GM12874 (cell line): ENCODE results near the gene DLGAP1.

ENCODE experiments used
- TF ChIP-seq, protein P1 (sequence below): IDR thresholded peaks from 2 replicates; pipeline ENCODE4 v1.5.1; 2011; ENCODE audit warnings: low read depth, mild to moderate bottlenecking, control low read depth, low read length, moderate library complexity; ENCODE audit not compliant: insufficient read depth

Gene DLGAP1

DNA sequence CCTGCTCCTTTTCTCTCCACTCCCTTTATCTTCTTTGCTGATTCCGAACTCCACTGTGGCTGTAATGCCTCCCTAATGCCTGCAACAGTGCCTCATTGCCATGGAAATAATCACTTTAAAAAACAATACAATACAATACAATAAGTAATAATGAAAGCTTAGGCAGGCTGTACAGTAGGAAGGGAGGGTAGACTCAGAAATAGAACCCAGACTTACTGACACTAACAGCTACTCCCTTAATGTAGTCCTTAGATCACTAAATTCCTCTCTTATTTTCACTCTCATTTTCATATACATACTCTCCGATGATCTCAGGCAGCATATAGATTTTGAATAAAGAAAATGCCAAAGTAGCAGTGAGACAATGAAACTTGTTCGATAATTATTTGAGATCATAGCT lies 70.2 kb downstream of the DLGAP1 start:
- TF ChIP-seq, protein P1, sequence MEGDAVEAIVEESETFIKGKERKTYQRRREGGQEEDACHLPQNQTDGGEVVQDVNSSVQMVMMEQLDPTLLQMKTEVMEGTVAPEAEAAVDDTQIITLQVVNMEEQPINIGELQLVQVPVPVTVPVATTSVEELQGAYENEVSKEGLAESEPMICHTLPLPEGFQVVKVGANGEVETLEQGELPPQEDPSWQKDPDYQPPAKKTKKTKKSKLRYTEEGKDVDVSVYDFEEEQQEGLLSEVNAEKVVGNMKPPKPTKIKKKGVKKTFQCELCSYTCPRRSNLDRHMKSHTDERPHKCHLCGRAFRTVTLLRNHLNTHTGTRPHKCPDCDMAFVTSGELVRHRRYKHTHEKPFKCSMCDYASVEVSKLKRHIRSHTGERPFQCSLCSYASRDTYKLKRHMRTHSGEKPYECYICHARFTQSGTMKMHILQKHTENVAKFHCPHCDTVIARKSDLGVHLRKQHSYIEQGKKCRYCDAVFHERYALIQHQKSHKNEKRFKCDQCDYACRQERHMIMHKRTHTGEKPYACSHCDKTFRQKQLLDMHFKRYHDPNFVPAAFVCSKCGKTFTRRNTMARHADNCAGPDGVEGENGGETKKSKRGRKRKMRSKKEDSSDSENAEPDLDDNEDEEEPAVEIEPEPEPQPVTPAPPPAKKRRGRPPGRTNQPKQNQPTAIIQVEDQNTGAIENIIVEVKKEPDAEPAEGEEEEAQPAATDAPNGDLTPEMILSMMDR, result no peak

DNA sequence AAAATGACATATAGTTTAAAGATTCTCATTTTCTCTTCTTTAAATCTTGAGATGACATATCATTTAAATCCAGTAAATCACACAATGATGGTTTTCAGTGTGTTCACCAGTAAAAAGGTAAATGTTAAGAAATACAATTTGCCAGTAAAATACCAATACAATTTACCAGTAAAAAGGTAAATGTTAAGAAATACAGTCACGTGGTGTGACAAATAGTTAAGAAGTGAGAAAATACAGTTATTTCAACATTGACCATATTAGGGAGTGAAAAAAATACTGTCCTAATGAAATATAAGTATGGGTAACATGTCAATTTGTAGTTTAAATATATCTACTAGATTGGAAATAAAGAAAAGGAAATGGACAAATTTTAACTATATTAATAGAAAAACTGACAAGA lies 80.5 kb downstream of the DLGAP1 start:
- TF ChIP-seq, protein P1, result no peak

DNA sequence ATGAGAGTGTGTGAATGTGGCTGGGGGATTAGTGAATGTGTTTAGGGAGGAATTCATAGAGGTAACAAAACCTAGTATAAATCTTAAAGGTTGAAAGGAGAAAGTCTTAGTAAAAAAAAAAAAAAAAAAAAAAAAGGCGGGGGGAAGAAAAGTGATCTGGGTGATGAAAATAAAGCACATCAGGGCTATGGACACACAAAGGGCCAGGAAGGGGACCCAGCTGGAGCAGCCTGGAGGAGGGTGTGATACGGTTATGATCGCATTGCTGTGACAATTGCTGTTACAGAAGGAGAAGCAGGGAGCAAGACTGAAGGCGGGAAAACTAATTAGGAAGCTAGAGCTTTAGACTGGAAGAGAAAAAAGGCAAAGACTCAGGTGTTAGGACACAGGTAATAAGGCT lies 85.4 kb downstream of the DLGAP1 start:
- TF ChIP-seq, protein P1, result no peak

DNA sequence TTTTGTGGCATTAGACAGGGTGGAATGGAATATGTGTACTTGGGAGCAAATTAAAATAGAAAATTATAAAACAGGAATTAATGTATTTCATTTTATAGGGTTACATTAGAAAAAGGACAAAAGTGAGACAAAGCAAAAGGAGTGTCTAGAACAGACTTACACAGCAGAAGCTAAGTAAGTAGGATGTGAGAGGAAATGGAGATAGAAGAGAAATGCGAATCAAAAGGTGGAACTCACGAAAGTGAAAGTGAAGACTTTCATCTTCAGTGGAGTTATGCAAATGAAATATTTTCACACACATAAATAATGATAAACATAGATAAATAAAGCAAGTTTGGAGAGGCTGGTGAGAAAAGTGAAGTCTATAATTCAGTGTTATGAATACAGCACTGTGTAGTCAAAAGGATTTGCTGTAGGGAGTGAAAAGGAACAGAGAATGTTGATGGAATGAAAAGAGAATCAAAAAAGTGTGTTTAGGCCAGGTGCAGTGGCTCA lies 94.8 kb downstream of the DLGAP1 start:
- TF ChIP-seq, protein P1, result no peak

DNA sequence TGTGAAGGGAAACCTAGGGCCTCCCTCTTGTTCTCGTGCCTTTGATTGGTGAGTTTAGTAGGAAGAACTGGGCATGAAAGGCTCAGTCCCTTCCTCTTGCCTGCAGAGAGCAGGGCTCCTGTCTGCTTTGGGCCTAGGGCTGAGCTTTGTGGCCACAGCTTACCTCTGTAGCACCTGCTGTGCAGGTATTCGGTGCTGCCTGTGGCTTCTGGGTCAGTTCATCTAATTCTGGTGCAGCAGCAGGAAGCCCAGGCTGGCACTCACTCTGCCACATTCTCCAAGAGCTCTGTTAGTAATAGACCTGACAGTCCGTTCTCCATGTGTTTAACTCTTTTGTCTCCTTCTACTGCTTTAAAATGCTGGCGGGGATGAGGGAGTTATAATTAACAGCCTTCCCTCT lies 96.5 kb downstream of the DLGAP1 start:
- TF ChIP-seq, protein P1, result no peak

DNA sequence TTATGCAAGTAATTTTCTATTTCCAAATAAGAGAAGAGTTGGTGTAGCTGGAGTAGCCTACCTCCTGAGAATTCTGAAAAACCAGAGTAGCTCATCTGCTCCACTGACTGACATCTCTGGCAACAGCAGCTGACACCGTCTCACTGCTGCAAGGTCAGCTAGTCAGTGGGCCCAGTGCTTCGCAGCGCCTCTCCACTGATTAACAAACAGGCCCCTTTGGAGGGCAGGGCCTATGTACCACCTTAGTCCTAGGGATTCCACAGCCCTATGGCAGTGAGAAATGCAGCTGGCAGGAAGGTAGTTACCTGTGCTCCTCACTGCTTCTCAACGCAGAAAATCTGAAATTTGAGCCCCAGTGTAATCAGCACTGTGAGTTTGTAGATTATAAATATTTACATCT lies 97.5 kb downstream of the DLGAP1 start:
- TF ChIP-seq, protein P1, result no peak

DNA sequence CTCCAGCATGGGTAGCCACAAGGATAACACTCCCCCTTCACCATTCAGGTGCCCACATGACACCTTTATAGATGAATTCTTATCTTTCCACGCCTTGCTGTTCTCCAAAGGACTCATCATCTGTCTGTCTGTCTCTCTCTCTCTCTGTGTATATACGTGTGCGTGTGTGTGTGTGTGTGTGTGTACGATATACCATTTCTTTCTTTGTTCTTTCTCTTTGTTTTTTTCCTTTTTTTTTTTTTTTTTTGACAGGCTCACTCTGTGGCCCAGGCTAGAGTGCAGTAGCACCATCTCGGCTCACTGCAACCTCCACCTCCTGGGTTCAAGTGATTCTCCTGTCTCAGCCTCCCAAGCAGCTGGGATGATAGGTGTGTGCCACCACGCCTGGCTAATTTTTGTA lies 98.2 kb downstream of the DLGAP1 start:
- TF ChIP-seq, protein P1, result no peak
